Endothelial cell of umbilical vein (primary cell): ENCODE measurements around the gene LARP1B.

ENCODE experiments used
- CTCF ChIP-seq, 2 donors: IDR thresholded peaks; 1 replicate in 1 of 2; 2 replicates in 1 of 2; pipeline ENCODE4 v1.5.1; 2011; ENCODE audit warnings: low read length in 2 of 2, mild to moderate bottlenecking in 2 of 2, moderate library complexity in 2 of 2, control low read depth in 1 of 2, inconsistent platforms in 1 of 2, low read depth in 1 of 2; ENCODE audit not compliant: insufficient read depth in 1 of 2; ENCODE audit errors: extremely low read depth in 1 of 2
- EZH2 ChIP-seq: IDR thresholded peaks from 2 replicates; pipeline ENCODE4 v1.6.1; 2012; ENCODE audit warnings: borderline replicate concordance, low read depth, mild to moderate bottlenecking, moderate library complexity, low read length, inconsistent platforms; ENCODE audit not compliant: severe bottlenecking
- FOS ChIP-seq: IDR thresholded peaks from 2 replicates; pipeline ENCODE4 v1.6.1; 2011; ENCODE audit warnings: mild to moderate bottlenecking, low read length, moderate library complexity, borderline replicate concordance; ENCODE audit not compliant: insufficient read depth
- GATA2 ChIP-seq: IDR thresholded peaks from 2 replicates; pipeline ENCODE4 v1.7.0; 2011; ENCODE audit warnings: low read depth, mild to moderate bottlenecking, moderate library complexity, mixed read lengths, low read length; ENCODE audit not compliant: insufficient read length, insufficient read depth
- JUN ChIP-seq: IDR thresholded peaks from 2 replicates; pipeline ENCODE4 v1.6.1; 2011; ENCODE audit warnings: borderline replicate concordance, low read depth; ENCODE audit not compliant: insufficient read length, insufficient read depth
- MAX ChIP-seq: IDR thresholded peaks from 2 replicates; pipeline ENCODE4 v1.6.1; 2011; ENCODE audit not compliant: insufficient read depth, insufficient read length
- MYC ChIP-seq: IDR thresholded peaks from one replicate; pipeline ENCODE4 v1.6.1; 2011; ENCODE audit warnings: mild to moderate bottlenecking, low read depth, low read length
- POLR2A ChIP-seq: IDR thresholded peaks from 2 replicates; pipeline ENCODE4 v1.6.1; 2012; ENCODE audit warnings: low read depth, mild to moderate bottlenecking, control low read depth, low read length
- POLR2AphosphoS5 ChIP-seq: IDR thresholded peaks from 2 replicates; pipeline ENCODE4 v1.6.1; 2012; ENCODE audit warnings: low read depth, mild to moderate bottlenecking, control low read depth, low read length, moderate library complexity; ENCODE audit not compliant: insufficient read depth

- TF ChIP-seq CTCF (IDR thresholded peaks at IDR 0.05; ENCODE audit: extremely low read depth in 1 of 2, insufficient read depth in 1 of 2, low read depth in 1 of 2, low read length in 2 of 2) (no peak), POLR2AphosphoS5 (no peak), POLR2A (no peak), MAX (no peak), EZH2 (no peak), MYC (no peak), GATA2 (peak; percentile 69), FOS (no peak), JUN (no peak)
Measured at GRCh38 chr4:128177498-128177897, 116.4 kb downstream of the LARP1B start.
